GM21526 (cell line): Measurements from ENCODE around the gene ASB15.

ENCODE experiments used
- ATAC-seq: cut with Tn5 transposase; IDR thresholded peaks from one replicate; pipeline ENCODE4 v1.9.1; 2021; ENCODE audit warnings: moderate library complexity; ENCODE audit not compliant: unreplicated experiment, low FRiP score

The ASB15 gene

GRCh38 chr7:123661765-123662164 lies 60.1 kb downstream of the ASB15 start:
- no peak for ATAC-seq

- ATAC-seq = no peak
Observed at GRCh38 chr7:123662293-123662692, 60.7 kb downstream of the ASB15 start.

GRCh38 chr7:123662755-123663154 lies 61.1 kb downstream of the ASB15 start:
- ATAC-seq = no peak

DNA sequence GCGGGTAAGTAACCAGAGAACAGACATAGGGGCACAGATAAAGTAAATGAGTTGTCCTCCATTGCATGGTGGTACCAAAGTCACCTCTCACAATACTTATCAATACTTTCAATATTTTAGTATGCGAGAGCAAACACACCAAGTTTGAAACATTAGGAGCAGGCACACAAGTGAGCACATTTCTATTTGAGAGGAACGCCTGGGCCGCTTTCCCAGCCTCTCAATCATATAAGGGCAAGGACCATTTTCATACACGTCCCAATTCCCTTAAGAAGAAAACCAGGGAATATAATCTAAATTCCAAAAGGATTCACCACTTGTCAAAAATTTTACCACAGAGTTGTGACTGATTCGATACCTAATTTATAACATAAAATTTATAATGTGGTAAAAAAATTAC lies 61.6 kb downstream of the ASB15 start:
- ATAC-seq = no peak

GRCh38 chr7:123665157-123665556 lies 63.5 kb downstream of the ASB15 start:
- ATAC-seq = no peak

DNA sequence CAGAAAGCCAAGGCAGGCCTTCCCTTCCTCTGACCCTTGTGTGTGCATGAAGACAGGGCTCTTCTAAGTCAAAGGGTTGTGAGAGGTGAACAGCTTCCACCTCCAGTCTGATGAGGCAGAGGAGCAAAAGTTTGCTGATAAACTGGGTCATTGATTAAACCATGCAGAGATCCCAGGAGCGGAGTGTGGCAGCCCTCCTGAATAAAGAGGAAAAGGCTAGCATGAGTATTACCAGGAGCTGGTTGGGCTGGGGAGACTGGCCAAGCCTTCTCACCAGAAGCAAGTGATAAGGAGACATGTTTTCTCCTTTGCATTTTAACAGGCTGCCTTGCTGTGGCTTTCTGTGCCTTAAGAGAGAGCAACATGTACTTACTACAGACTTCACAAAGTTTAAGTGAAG lies 64.3 kb downstream of the ASB15 start:
- no peak for ATAC-seq

GRCh38 chr7:123666492-123666891 lies 64.9 kb downstream of the ASB15 start:
- ATAC-seq = no peak

DNA sequence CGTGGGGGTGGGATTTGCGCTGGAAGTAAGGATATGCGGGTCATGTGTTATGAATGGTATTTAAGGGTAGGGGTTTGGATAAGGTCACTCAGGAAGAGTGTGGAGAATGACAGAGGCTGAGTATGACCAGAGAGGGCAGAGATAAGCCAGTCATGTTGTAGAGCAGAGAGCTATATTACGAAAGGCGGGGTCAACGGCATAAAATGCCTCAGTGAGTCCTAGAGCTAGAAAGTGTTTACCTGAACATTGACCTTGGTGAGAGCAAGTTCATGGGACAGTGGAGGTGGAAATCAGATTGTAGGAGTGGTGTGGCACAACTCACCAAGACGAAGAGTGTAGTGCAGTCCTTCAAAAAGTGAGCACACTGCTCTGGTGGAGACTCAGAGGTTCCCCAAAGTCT lies 67.9 kb downstream of the ASB15 start:
- no peak for ATAC-seq

DNA sequence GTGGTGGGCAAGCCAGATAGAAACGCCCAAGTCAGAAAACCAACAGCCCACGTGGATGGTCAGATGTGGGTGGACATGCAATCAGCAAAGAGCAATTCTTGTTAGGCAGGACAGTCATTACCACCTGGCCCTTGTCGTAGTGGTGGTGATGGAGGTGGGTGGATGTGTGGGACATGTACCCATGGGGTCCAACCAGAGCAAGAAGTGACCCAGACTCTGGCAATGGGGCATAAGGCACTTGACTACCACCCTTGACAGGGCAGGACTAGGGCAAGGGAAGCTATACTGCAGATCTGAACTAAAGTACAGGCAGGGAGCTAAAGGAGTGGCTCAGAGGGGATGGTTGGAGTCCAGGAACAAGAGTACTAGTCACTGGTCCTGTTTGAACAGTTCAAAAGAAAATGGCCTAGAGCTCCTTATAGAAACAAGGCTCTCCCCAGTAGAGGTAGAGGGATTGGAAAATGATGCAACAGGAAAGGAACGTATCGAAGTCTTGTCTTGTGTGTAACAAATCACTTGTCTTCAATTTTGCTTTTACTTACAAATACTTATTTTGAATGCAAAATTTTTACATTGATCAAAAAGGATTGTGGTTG lies 71.6 kb downstream of the ASB15 start:
- no peak for ATAC-seq

GRCh38 chr7:123673752-123674398 lies 72.3 kb downstream of the ASB15 start:
- ATAC-seq = no peak

GRCh38 chr7:123674399-123675180 lies 73.0 kb downstream of the ASB15 start:
- ATAC-seq = no peak

GRCh38 chr7:123675181-123675473 lies 73.5 kb downstream of the ASB15 start:
- no peak for ATAC-seq

- ATAC-seq = no peak
Observed at GRCh38 chr7:123677061-123677715, 75.6 kb downstream of the ASB15 start.

GRCh38 chr7:123679614-123680013 lies 78.0 kb downstream of the ASB15 start:
- no peak for ATAC-seq

DNA sequence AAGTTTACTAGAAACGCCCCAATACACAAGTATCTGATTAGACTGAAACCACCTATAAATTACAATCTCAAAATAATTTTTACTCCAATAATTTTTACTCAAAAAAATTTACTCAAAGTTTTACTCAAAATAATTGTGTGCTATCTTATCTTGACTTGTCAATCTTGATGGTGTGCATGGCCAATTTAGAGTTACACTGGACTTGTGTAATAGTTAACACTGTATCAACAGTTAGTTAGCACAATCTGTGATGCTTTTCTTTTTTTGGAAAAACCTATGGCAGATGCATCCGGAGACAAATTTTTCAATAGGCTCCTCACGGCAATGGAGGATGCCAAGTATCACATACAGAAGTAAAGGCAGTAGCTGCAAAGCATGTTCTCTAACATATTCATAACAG lies 79.0 kb downstream of the ASB15 start:
- ATAC-seq = no peak

DNA sequence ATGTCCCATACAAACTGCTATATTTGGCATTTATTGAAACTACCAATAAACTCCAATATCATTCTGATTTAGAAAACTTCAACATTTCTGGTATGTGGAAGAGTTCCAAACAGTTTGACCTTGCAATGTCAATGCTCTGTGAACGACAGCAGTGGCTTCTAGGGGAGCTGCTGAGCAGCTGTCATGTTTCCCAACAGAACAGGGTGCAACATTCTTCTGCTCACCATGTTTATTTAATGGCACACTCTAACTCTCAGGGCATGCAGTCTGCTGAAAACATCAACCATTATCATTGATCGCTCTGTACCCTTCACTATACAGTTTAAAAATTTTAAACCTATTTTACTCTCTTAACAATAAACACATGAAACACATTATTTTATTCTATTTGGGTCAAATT lies 79.9 kb downstream of the ASB15 start:
- ATAC-seq = no peak

DNA sequence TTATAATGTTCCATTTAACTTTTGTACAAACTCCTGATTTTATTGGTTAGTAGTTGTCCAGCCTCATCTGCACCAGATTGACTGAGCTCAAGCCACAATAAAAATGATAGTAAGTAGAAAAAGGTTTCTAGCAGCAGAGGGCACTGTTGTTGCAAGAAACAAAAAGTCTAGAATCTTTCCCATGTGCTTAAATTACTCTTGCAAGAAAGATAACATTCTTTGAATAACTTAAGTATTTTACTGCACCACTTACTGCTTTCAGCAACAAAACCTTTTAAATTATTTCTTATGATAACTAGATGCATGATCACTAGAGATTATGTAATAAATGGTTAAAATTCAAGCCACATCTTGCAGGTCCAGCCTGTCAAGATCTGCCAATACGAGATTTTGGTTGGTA lies 81.1 kb downstream of the ASB15 start:
- ATAC-seq = peak; percentile 73

DNA sequence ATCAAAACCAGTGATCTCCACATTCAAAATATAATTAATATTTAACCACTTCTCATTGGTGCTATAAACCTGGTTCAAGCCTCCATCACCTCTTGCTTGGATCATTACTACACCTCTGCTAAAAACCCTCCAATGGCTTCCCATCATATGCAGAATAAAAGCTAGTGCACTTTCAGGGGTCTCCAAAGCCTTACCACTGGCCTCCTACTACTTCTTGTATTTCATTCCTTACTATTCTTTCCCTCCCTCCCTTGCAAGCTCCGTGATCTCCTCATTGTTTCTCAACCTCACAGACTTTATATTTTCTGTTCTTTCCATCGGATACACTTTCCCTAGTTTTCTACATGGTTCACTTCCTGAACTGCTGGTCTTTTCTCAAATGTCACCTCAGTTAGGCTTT lies 85.5 kb downstream of the ASB15 start:
- ATAC-seq = no peak

DNA sequence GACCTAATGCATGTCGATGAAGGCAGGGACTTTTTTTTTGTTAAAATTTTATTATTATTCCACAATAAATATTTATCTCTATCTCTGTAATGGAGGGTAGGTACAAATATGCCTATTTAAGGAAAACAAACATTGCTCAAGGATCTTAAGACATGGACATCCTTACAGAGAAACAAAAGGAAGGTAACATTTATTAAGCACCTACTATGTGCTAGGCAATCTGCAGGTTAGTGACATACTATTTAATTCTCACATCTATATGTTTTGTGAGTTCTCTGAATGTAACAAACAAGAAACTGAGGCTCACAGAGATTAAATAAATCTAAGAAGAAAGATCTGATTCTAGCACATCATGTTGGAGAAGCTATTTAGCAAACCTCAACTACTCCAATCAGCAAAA lies 86.1 kb downstream of the ASB15 start:
- no peak for ATAC-seq
